A549 (cell line): ENCODE data around the gene KIAA1671. TPM values are rescaled to one million over a fixed set of nuclear protein-coding genes. Genes with fewer than 3 reads are reported as not detected.
"Not testable (repeated sequence)": the region's sequence is repeated elsewhere in the genome, so short reads cannot be mapped to it uniquely, and the experiment has no call there.

Experiments used
- ATAC-seq, 2 experiments: fragments of 200-7000 bp in 1 of 2; fragments of >200 bp in 1 of 2; cut with Nextera tagmentation in 1 of 2; cut with Tn5 transposase in 1 of 2; 3 replicates each; pipeline versions ENCODE4 v1.8.0 to v1.9.1; 2018 to 2020; ENCODE audit warnings: mild to moderate bottlenecking in 1 of 2, moderate library complexity in 1 of 2
- CTCF ChIA-PET: fragments of 300-600 bp; sonication (Branson Sonifier 250); formaldehyde crosslinking; extraction: SDS; loops from one replicate; lab custom pipeline; 2021; ENCODE audit warnings: antibody characterized with exemption, inconsistent platforms; lab: Yijun Ruan, JAX
- POLR2A ChIA-PET: fragments of 350-600 bp; formaldehyde crosslinking; extraction: SDS; loops from one replicate; lab custom pipeline; 2021; ENCODE audit warnings: antibody characterized with exemption, inconsistent platforms; lab: Yijun Ruan, JAX
- DNase-seq, 2 experiments: peaks; one replicate each; pipeline versions ENCODE4 v3.0.0 to v3.0.0-alpha.2; 2011 to 2016; ENCODE audit warnings: low read depth in 1 of 2, low spot score in 1 of 2
- FAIRE-seq: peaks from 2 replicates; lab custom pipeline; 2011; peaks lifted over from hg19 to GRCh38; lab: Jason Lieb, UNC
- H3K27ac ChIP-seq, 2 experiments: fragments of >200 bp; sonication (Bioruptor Twin); formaldehyde crosslinking; 3 replicates each; pipeline ENCODE4 v1.5.1; 2016 to 2017
- H3K4me1 ChIP-seq: fragments of >200 bp; sonication (Bioruptor Twin); formaldehyde crosslinking; 3 replicates; pipeline ENCODE4 v1.6.1; 2016
- H3K4me2 ChIP-seq: fragments of >200 bp; sonication (Bioruptor Twin); formaldehyde crosslinking; 3 replicates; pipeline ENCODE4 v1.6.1; 2016
- H3K4me3 ChIP-seq: fragments of >200 bp; sonication (Bioruptor Twin); formaldehyde crosslinking; 3 replicates; pipeline ENCODE4 v1.5.1; 2016
- H3K9me3 ChIP-seq: fragments of >200 bp; sonication (Bioruptor Twin); formaldehyde crosslinking; 3 replicates; pipeline ENCODE4 v1.6.1; 2016
- BCL3 ChIP-seq: fragments of >200 bp; sonication (Bioruptor Twin); formaldehyde crosslinking; IDR thresholded peaks from 3 replicates; pipeline ENCODE4 v1.6.1; 2016
- BHLHE40 ChIP-seq: IDR thresholded peaks from 2 replicates; pipeline ENCODE4 v1.6.1; 2012; ENCODE audit warnings: low read depth, low read length, inconsistent platforms
- CBX2 ChIP-seq: fragments of 200-600 bp; sonication (generic); IDR thresholded peaks from 2 replicates; pipeline ENCODE4 v1.6.1; 2016; ENCODE audit warnings: low read depth, mild to moderate bottlenecking, borderline replicate concordance
- CBX8 ChIP-seq: fragments of 200-600 bp; sonication (generic); IDR thresholded peaks from 2 replicates; pipeline ENCODE4 v1.6.1; 2016
- CHD2 ChIP-seq: fragments of 150-350 bp; IDR thresholded peaks from 2 replicates; pipeline ENCODE4 v1.6.1; 2014; ENCODE audit warnings: low read length; ENCODE audit not compliant: partially characterized antibody
- CHD4 ChIP-seq: fragments of 200-600 bp; sonication (generic); IDR thresholded peaks from 2 replicates; pipeline ENCODE4 v1.6.1; 2016; ENCODE audit warnings: antibody characterized with exemption, mild to moderate bottlenecking, borderline replicate concordance
- EHMT2 ChIP-seq: fragments of 200-600 bp; sonication (generic); IDR thresholded peaks from 2 replicates; pipeline ENCODE4 v1.6.1; 2016; ENCODE audit warnings: antibody characterized with exemption, low read depth, mild to moderate bottlenecking, moderate library complexity
- FOSB ChIP-seq: fragments of 250-450 bp; sonication (Bioruptor Pico); IDR thresholded peaks from 2 replicates; pipeline ENCODE4 v1.5.0; 2020; ENCODE audit warnings: mild to moderate bottlenecking, moderate library complexity
- FOSL2 ChIP-seq, 2 experiments: fragments of 450-650 bp in 1 of 2; fragments of >200 bp in 1 of 2; sonication (Bioruptor Twin) in 1 of 2; formaldehyde crosslinking; IDR thresholded peaks; 2 replicates each; pipeline versions ENCODE4 v1.5.0 to v1.6.1; 2016 to 2020; ENCODE audit warnings: mild to moderate bottlenecking in 1 of 2, moderate library complexity in 1 of 2
- FOXS1 ChIP-seq: fragments of 250-450 bp; sonication (Bioruptor Pico); IDR thresholded peaks from 2 replicates; pipeline ENCODE4 v1.5.0; 2020; ENCODE audit warnings: mild to moderate bottlenecking, moderate library complexity
- GATA3 ChIP-seq: IDR thresholded peaks from 2 replicates; pipeline ENCODE4 v1.6.1; 2012; ENCODE audit warnings: borderline replicate concordance
- HOXB13 ChIP-seq: fragments of 250-450 bp; sonication (Bioruptor Pico); IDR thresholded peaks from 2 replicates; pipeline ENCODE4 v1.5.0; 2020; ENCODE audit warnings: low read depth, mild to moderate bottlenecking, moderate library complexity
- MAFK ChIP-seq: fragments of 450-650 bp; IDR thresholded peaks from 2 replicates; pipeline ENCODE4 v1.6.1; 2014; ENCODE audit not compliant: partially characterized antibody
- MAZ ChIP-seq: fragments of 150-350 bp; IDR thresholded peaks from 2 replicates; pipeline ENCODE4 v1.6.1; 2014; ENCODE audit warnings: antibody characterized with exemption, low read depth, low read length, borderline replicate concordance
- MYC ChIP-seq: IDR thresholded peaks from 2 replicates; pipeline ENCODE4 v1.6.1; 2012; ENCODE audit warnings: mild to moderate bottlenecking, inconsistent platforms, low read length, improper control_type of control experiment, borderline replicate concordance
- NPAS2 ChIP-seq: fragments of 250-450 bp; sonication (Bioruptor Pico); IDR thresholded peaks from 2 replicates; pipeline ENCODE4 v1.8.0; 2022; ENCODE audit warnings: mild to moderate bottlenecking, moderate library complexity, borderline replicate concordance
- NR3C1 ChIP-seq: fragments of >200 bp; sonication (Bioruptor Twin); formaldehyde crosslinking; IDR thresholded peaks from 3 replicates; pipeline ENCODE4 v1.6.1; 2017
- PBX3 ChIP-seq: IDR thresholded peaks from 2 replicates; pipeline ENCODE4 v1.6.1; 2012
- PHF8 ChIP-seq: fragments of 200-600 bp; sonication (generic); IDR thresholded peaks from 2 replicates; pipeline ENCODE4 v1.6.1; 2016; ENCODE audit warnings: low read depth, mild to moderate bottlenecking, antibody characterized with exemption, moderate library complexity, borderline replicate concordance
- POLR2A ChIP-seq: IDR thresholded peaks from 2 replicates; pipeline ENCODE4 v1.6.1; 2012; ENCODE audit warnings: mild to moderate bottlenecking, low read length
- RAD21 ChIP-seq, 2 experiments: fragments of >200 bp in 1 of 2; sonication (Bioruptor Twin) in 1 of 2; formaldehyde crosslinking in 1 of 2; IDR thresholded peaks in 1 of 2; conservative IDR thresholded peaks in 1 of 2; 2 replicates in 1 of 2; 3 replicates in 1 of 2; pipeline ENCODE4 v1.6.1; 2012 to 2018; ENCODE audit warnings: inconsistent platforms in 1 of 2
- RARB ChIP-seq: fragments of 250-450 bp; sonication (Bioruptor Pico); IDR thresholded peaks from 2 replicates; pipeline ENCODE4 v1.8.0; 2021; ENCODE audit warnings: mild to moderate bottlenecking, moderate library complexity
- TFCP2L1 ChIP-seq: fragments of 250-450 bp; sonication (Bioruptor Pico); IDR thresholded peaks from 2 replicates; pipeline ENCODE4 v1.5.0; 2021; ENCODE audit warnings: mild to moderate bottlenecking
- USF2 ChIP-seq: fragments of 450-650 bp; IDR thresholded peaks from 2 replicates; pipeline ENCODE4 v1.6.1; 2014; ENCODE audit warnings: antibody characterized with exemption
- ZSCAN20 ChIP-seq: fragments of 250-450 bp; sonication (Bioruptor Pico); IDR thresholded peaks from 2 replicates; pipeline ENCODE4 v1.8.0; 2022; ENCODE audit warnings: mild to moderate bottlenecking, moderate library complexity
- WGBS: methylation state at CpG from one replicate; pipeline ENCODE4 v1.1.6; 2017; ENCODE audit errors: missing lambda C conversion rate; 5-methylcytosine and 5-hydroxymethylcytosine counted together
- polyA plus RNA-seq, 4 experiments: library from polyadenylated mRNA; depleted of rRNA in 3 of 4; stranded (reverse); fragments of >200 nt; fragmentation: RNase III in 1 of 4; extraction: RNeasy Plus Mini Kit Qiagen cat#74134 plus additional on column Dnase treatment in 1 of 4; gene quantifications; 2 replicates in 3 of 4; 3 replicates in 1 of 4; pipeline ENCODE4 v1.2.3, GENCODE V29; 2011 to 2017
- TF ChIP-seq, protein P1 (sequence below): fragments of 250-450 bp; sonication (Bioruptor Pico); IDR thresholded peaks from 2 replicates; pipeline ENCODE4 v1.5.0; 2020; ENCODE audit warnings: low read depth, mild to moderate bottlenecking, moderate library complexity
- TF ChIP-seq, protein P2 (sequence below): fragments of 250-450 bp; sonication (Bioruptor Pico); IDR thresholded peaks from 2 replicates; pipeline ENCODE4 v1.5.0; 2021; ENCODE audit warnings: mild to moderate bottlenecking, moderate library complexity, borderline replicate concordance

KIAA1671 gene
- polyA plus RNA-seq, 2 of the 4 experiments (the other 2 are of a cell fraction) = 5.3 to 7.9 TPM

DNA sequence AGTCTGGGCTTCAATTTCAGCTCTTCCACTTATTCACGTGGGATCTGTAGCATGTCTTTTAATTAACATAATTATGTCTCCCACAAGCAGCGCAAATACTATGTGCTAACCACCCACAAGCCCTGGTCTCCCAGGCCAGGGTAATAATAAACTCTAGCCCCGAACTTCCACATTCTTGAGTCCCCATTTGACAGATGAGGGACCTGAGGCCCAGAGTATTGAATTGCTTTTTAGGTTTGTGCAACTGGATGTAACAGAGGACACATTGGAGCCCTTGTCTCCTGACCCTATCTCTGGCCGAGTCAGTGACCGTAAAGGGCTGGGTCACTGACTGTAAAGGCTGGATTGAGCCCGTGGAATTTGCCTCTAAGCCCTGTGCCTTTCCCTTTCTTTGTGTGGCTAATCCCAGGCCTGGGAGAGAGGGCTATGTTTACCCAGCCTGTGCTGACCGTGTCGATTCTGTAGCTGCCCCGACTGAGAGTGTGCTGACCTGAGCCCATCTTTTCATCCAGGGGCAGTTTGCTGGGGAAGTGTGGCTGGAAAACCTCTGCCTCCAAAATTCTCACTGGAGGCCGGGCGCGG is 270.8 kb downstream of the KIAA1671 start:
- Histone ChIP-seq H3K4me2 (no peak overlapping the region), H3K4me1 (no peaks in the 10 kb centered on the region)
- no peak for ATAC-seq
- no peak for FAIRE-seq
- 54% methylated on average over 12 of the region's 12 CpGs for WGBS
- TF ChIP-seq NR3C1 = no peak
- TF ChIP-seq PBX3 = no peak
- no peak for TF ChIP-seq GATA3
- TF ChIP-seq BCL3 = no peak
- TF ChIP-seq MYC = no peak
- no peak for TF ChIP-seq POLR2A
- TF ChIP-seq MAZ = no peak
- TF ChIP-seq CHD4 = no peak
- no peak for TF ChIP-seq CBX8
- no peak for TF ChIP-seq BHLHE40
- TF ChIP-seq RAD21 (conservative IDR thresholded peaks at IDR 0.05 in 1 of 2, IDR thresholded peaks at IDR 0.05 in 1 of 2) = no peak
- no peak for TF ChIP-seq EHMT2
- TF ChIP-seq, all 56 proteins: peak for 0
- ChIA-PET CTCF (interaction anchor here (2.1 to 2.9 kb wide), 2 partner anchors 21 kb away, joined by 6 to 12 read pairs; no protein-coding TSS in a partner anchor), POLR2A (no interaction called here)
- no peak overlapping the region for H3K4me3 ChIP-seq
- H3K27ac ChIP-seq = no peak overlapping the region
- no peaks in the 10 kb centered on the region for H3K9me3 ChIP-seq
- DNase-seq = no peak

DNA sequence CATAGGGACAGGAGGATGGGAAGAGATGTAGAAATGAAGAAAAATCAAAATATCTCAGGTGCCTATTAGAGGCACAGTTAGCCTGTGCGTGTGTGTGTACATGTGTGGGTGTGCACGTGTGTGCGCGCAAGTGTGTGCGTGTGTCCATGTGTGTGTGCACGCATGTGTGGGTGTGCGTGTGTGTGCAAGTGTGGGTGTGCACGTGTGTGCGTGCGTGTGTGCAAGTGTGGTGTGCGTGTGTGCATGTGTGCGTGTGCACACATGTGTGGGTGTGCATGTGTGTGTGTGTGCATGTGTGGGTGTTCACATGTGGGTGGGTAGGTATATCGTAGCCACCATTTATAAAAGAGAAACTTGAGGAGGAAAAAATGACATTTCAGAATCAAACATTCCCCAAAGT is 276.3 kb downstream of the KIAA1671 start:
- ChIA-PET POLR2A (no interaction called here), CTCF (no interaction called here)
- ATAC-seq (no peak), FAIRE-seq (no peak), DNase-seq (no peak)
- no peak overlapping the region for H3K27ac ChIP-seq
- TF ChIP-seq CHD2 = no peak
- no peak for TF ChIP-seq RAD21 (conservative IDR thresholded peaks at IDR 0.05 in 1 of 2, IDR thresholded peaks at IDR 0.05 in 1 of 2)
- TF ChIP-seq MAZ = no peak
- no peak for TF ChIP-seq TFCP2L1 (CRISPR knock-in tag)
- no peak for TF ChIP-seq NPAS2
- TF ChIP-seq NR3C1 = no peak
- TF ChIP-seq CHD4 = no peak
- no peak for TF ChIP-seq USF2
- TF ChIP-seq ZSCAN20 (CRISPR knock-in tag) = no peak
- TF ChIP-seq PHF8 = no peak
- TF ChIP-seq CBX2 = no peak
- TF ChIP-seq RARB (CRISPR knock-in tag) = no peak
- TF ChIP-seq MAFK = no peak
- TF ChIP-seq, protein P1, sequence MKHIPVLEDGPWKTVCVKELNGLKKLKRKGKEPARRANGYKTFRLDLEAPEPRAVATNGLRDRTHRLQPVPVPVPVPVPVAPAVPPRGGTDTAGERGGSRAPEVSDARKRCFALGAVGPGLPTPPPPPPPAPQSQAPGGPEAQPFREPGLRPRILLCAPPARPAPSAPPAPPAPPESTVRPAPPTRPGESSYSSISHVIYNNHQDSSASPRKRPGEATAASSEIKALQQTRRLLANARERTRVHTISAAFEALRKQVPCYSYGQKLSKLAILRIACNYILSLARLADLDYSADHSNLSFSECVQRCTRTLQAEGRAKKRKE = no peak
- no peak for TF ChIP-seq HOXB13
- no peak for TF ChIP-seq EHMT2
- no peak for TF ChIP-seq FOSL2 (IDR thresholded peaks at IDR 0.05)
- no peak for TF ChIP-seq FOSL2 (CRISPR knock-in tag; IDR thresholded peaks at IDR 0.05)
- TF ChIP-seq FOXS1 (CRISPR knock-in tag) = no peak
- TF ChIP-seq, protein P2, sequence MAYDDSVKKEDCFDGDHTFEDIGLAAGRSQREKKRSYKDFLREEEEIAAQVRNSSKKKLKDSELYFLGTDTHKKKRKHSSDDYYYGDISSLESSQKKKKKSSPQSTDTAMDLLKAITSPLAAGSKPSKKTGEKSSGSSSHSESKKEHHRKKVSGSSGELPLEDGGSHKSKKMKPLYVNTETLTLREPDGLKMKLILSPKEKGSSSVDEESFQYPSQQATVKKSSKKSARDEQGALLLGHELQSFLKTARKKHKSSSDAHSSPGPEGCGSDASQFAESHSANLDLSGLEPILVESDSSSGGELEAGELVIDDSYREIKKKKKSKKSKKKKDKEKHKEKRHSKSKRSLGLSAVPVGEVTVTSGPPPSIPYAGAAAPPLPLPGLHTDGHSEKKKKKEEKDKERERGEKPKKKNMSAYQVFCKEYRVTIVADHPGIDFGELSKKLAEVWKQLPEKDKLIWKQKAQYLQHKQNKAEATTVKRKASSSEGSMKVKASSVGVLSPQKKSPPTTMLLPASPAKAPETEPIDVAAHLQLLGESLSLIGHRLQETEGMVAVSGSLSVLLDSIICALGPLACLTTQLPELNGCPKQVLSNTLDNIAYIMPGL = no peak
- TF ChIP-seq FOSB (CRISPR knock-in tag) = no peak
- no peak overlapping the region for H3K4me3 ChIP-seq
- no peak overlapping the region for H3K4me2 ChIP-seq
- H3K9me3 ChIP-seq = no peaks in the 10 kb centered on the region
- H3K4me1 ChIP-seq = no peaks in the 10 kb centered on the region
- 79% methylated on average over 13 of the region's 13 CpGs for WGBS

DNA sequence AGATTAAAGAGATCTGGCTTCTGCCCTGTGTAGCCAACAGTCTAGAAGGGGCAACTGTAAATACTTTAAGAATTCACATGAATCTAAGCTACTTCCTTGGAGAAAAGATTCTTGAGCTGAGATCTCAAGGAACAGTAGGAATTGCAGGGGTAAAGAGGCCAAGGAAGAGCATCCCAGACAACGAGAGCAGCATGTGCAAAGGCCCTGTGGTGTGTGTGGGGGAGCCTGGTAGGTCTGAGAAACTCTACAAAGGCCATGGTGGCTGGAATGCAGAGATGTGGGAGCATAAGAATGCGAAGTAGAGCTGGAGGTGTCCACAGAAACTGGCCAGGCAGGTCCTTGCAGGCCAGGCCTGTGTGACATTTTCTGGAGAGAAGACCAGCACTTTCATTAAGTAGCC is 278.2 kb downstream of the KIAA1671 start:
- DNase-seq, FAIRE-seq, H3K4me1 ChIP-seq, H3K4me2 ChIP-seq, H3K4me3 ChIP-seq, ATAC-seq, CTCF ChIA-PET, H3K27ac ChIP-seq, H3K9me3 ChIP-seq, POLR2A ChIA-PET: not testable (repeated sequence)
- 21% methylated on average over 2 of the region's 2 CpGs for WGBS
